Osteoblast (primary cell): ENCODE measurements around the gene ARMC12. TPM values are rescaled to one million over a fixed set of nuclear protein-coding genes. Genes with fewer than 3 reads are reported as not detected.

Experiments used
- DNase-seq: peaks from one replicate; pipeline ENCODE4 v3.0.0; 2011; ENCODE audit warnings: low spot score, mixed read lengths; ENCODE audit not compliant: insufficient read length; ENCODE audit errors: missing footprints
- H2AFZ ChIP-seq: 2 replicates; pipeline ENCODE4 v1.6.0; 2011; ENCODE audit warnings: mild to moderate bottlenecking, low read length
- H3K27ac ChIP-seq: 2 replicates; pipeline ENCODE4 v1.5.1; 2011; ENCODE audit warnings: mild to moderate bottlenecking, low read depth, low read length, moderate library complexity
- H3K27me3 ChIP-seq: 2 replicates; pipeline ENCODE4 v1.6.0; 2012; ENCODE audit warnings: mild to moderate bottlenecking, control low read depth, inconsistent platforms, low read length, moderate library complexity; ENCODE audit not compliant: insufficient read depth
- H3K36me3 ChIP-seq: 2 replicates; pipeline ENCODE4 v1.5.1; 2011; ENCODE audit warnings: mild to moderate bottlenecking, low read length, control low read depth, moderate library complexity; ENCODE audit not compliant: insufficient read depth
- H3K4me1 ChIP-seq: 2 replicates; pipeline ENCODE4 v1.5.1; 2011; ENCODE audit warnings: mild to moderate bottlenecking, low read length, control low read depth, moderate library complexity; ENCODE audit not compliant: insufficient read depth
- H3K4me2 ChIP-seq: 2 replicates; pipeline ENCODE4 v1.6.0; 2011; ENCODE audit warnings: mild to moderate bottlenecking, low read length; ENCODE audit not compliant: insufficient read depth
- H3K4me3 ChIP-seq: fragments of 200-600 bp; sonication (generic); 3 replicates; pipeline ENCODE4 v1.5.1; 2012; ENCODE audit warnings: mild to moderate bottlenecking, low read length, inconsistent platforms; ENCODE audit not compliant: insufficient read depth
- H3K79me2 ChIP-seq: 2 replicates; pipeline ENCODE4 v1.6.0; 2012; ENCODE audit warnings: mild to moderate bottlenecking, low read length, control low read depth, inconsistent platforms; ENCODE audit not compliant: insufficient read depth
- H3K9me3 ChIP-seq: 2 replicates; pipeline ENCODE4 v1.5.1; 2011; ENCODE audit warnings: low read depth, low read length, control low read depth
- H4K20me1 ChIP-seq: 2 replicates; pipeline ENCODE4 v1.6.0; 2012; ENCODE audit warnings: mild to moderate bottlenecking, low read length, control low read depth; ENCODE audit not compliant: insufficient read depth
- CTCF ChIP-seq: IDR thresholded peaks from 2 replicates; pipeline ENCODE4 v1.5.1; 2011; ENCODE audit warnings: mild to moderate bottlenecking, low read depth, low read length, moderate library complexity; ENCODE audit errors: extremely low read depth
- total RNA-seq: library from RNA; depleted of rRNA; stranded (reverse); fragments of >200 nt; gene quantifications from 2 replicates; pipeline ENCODE4 v1.2.3, GENCODE V29; 2012

Gene ARMC12
- total RNA-seq, 1 donor = 0.36 TPM

- H3K27me3 ChIP-seq = peaks cover 33% of the 10 kb centered on the region
- TF ChIP-seq CTCF = no peak
Observed at GRCh38 chr6:35794536-35795452, 58.0 kb downstream of the ARMC12 start.

GRCh38 chr6:35795453-35796071 is 58.7 kb downstream of the ARMC12 start:
- TF ChIP-seq CTCF = no peak
- no peaks in the 10 kb centered on the region for H3K9me3 ChIP-seq
- no peak overlapping the region for H3K4me2 ChIP-seq
- H3K79me2 ChIP-seq = no peaks in the 10 kb centered on the region
- no peaks in the 10 kb centered on the region for H3K4me1 ChIP-seq
- H3K27me3 ChIP-seq = peaks cover 28% of the 10 kb centered on the region
- H4K20me1 ChIP-seq = no peaks in the 10 kb centered on the region
- H3K4me3 ChIP-seq = no peak overlapping the region
- no peak overlapping the region for H2AFZ ChIP-seq
- H3K27ac ChIP-seq = no peak overlapping the region
- H3K36me3 ChIP-seq = no peaks in the 10 kb centered on the region
- no peak for DNase-seq

More at GRCh38 chr6:35794536-35795452, 58.0 kb downstream of the ARMC12 start:
- no peak overlapping the region for H3K27ac ChIP-seq
- H3K4me3 ChIP-seq = no peak overlapping the region
- no peaks in the 10 kb centered on the region for H3K9me3 ChIP-seq
- no peak for DNase-seq
- no peaks in the 10 kb centered on the region for H3K4me1 ChIP-seq
- H2AFZ ChIP-seq = no peak overlapping the region
- no peaks in the 10 kb centered on the region for H3K79me2 ChIP-seq
- H3K36me3 ChIP-seq = no peaks in the 10 kb centered on the region
- H4K20me1 ChIP-seq = no peaks in the 10 kb centered on the region
- H3K4me2 ChIP-seq = no peak overlapping the region

DNA sequence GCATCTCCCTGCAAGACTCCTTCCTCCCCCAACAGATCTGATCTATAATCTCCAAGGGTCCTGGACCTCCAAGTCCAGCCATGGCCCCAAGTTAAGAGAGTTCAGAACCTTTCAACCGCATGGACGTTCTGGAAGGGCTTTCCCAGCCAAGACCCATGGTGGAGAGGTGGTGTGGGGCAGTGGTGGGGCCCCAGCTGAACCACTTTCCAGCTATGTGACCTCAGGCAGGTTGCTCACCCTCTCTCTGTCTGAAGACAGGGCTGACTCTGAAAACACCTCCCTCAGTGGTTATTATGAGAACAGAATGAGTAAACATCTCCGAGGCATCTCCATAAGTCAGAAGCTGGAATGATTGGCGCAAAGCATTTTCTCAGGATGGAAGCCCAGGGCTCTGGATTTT is 59.4 kb downstream of the ARMC12 start:
- no peak overlapping the region for H3K4me3 ChIP-seq
- no peak for DNase-seq
- no peak for TF ChIP-seq CTCF
- H3K79me2 ChIP-seq = no peaks in the 10 kb centered on the region
- no peaks in the 10 kb centered on the region for H3K4me1 ChIP-seq
- H3K36me3 ChIP-seq = no peaks in the 10 kb centered on the region
- H3K27ac ChIP-seq = no peak overlapping the region
- peaks cover 28% of the 10 kb centered on the region for H3K27me3 ChIP-seq
- H3K4me2 ChIP-seq = no peak overlapping the region
- H4K20me1 ChIP-seq = no peaks in the 10 kb centered on the region
- no peak overlapping the region for H2AFZ ChIP-seq
- H3K9me3 ChIP-seq = no peaks in the 10 kb centered on the region
